Measurements from ENCODE around the gene ELFN1. TPM values are rescaled to one million over a fixed set of nuclear protein-coding genes. Genes with fewer than 3 reads are reported as not detected.

Gene ELFN1
- total RNA-seq, 1 donor from 2014 or later: 2.2 TPM

DNA sequence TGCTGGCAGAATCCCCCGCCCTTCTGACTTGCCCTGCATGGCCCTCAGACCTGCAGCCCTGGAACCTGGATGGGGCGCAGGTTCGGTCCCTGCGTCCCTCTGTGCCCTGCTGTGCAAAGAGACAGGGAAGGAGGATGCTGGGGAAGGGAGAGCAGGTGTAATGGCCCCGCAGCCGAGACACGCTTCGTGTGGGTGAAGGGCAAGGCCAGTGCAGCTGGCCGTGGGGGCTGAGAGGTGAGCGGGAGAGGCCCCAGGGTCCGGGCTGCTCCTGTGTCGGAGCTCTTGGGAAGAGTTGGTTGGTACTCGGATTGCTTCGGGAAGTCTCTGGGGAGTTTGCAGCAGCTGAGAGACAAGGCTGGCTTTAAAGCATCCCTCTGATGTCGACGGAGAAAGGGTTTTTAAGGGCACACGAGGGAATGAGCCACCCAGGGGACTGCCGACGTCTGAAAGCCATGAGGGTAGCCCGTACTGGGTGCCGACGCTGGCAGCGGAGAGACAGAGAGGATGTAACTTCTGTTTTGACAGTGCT lies 6.5 kb downstream of the ELFN1 start:
- Histone ChIP-seq H3K27me3 (no peaks in the 10 kb centered on the region), H3K36me3 (no peaks in the 10 kb centered on the region), H3K9me3 (no peaks in the 10 kb centered on the region), H3K4me1 (no peaks in the 10 kb centered on the region), H3K4me3 (no peak overlapping the region), H3K27ac (no peak overlapping the region)
- no peak for DNase-seq (ENCODE audit: extremely low spot score in 2 of 2)
- intact Hi-C loops (cut with DNase I): no loop called here
- TF ChIP-seq POLR2A (IDR thresholded peaks at IDR 0.05) (no peak), POLR2AphosphoS5 (IDR thresholded peaks at IDR 0.05; ENCODE audit: insufficient read depth in 1 of 2, low read depth in 1 of 2) (no peak)
- TF ChIP-seq, protein P1, sequence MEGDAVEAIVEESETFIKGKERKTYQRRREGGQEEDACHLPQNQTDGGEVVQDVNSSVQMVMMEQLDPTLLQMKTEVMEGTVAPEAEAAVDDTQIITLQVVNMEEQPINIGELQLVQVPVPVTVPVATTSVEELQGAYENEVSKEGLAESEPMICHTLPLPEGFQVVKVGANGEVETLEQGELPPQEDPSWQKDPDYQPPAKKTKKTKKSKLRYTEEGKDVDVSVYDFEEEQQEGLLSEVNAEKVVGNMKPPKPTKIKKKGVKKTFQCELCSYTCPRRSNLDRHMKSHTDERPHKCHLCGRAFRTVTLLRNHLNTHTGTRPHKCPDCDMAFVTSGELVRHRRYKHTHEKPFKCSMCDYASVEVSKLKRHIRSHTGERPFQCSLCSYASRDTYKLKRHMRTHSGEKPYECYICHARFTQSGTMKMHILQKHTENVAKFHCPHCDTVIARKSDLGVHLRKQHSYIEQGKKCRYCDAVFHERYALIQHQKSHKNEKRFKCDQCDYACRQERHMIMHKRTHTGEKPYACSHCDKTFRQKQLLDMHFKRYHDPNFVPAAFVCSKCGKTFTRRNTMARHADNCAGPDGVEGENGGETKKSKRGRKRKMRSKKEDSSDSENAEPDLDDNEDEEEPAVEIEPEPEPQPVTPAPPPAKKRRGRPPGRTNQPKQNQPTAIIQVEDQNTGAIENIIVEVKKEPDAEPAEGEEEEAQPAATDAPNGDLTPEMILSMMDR (IDR thresholded peaks at IDR 0.05): no peak

DNA sequence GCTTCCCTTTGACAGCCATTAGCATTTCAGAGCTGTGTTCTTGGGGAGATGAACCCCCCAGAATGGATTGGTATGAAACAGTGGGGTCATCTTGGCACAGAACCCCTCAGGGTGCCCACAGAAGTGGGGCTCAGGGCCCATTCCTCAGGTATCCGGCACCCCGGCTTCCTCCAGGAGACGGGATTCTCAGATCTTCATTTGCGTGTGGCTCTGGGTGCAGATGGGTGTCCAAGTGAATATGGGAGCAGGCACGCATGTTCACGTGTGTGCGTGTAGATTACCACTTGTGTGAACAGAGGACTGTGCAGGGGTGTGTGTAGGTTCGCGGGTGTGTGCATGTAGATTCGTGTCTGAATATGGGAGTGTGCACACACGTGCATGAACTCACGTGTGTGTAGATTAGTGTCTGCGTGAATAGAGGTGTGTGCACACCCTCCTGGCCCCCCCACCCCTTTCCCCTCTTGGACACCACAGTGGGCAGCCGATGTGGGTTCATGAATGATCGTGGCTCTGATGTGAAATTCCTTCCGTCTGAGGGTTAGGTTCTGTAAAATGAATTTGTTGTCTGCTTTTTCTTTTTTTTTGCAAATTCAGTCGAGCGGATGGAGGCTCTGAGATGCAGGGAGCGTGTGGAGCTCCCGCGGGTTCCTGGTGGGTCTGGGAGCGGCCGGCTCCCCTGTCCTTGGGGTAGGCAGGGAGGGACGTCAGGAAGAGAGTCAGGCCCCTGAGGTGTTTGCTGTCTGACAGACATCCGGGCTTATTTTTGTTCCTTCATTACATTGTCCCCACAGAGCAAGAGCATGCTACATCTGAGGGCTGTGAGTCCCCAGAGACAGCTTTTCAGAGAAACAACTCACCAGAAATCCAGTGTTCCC lies 7.4 kb downstream of the ELFN1 start:
- H3K36me3 ChIP-seq: no peaks in the 10 kb centered on the region
- H3K27ac ChIP-seq: no peak overlapping the region
- no peaks in the 10 kb centered on the region for H3K27me3 ChIP-seq
- intact Hi-C loops (cut with DNase I): no loop called here
- TF ChIP-seq, protein P1 (IDR thresholded peaks at IDR 0.05): no peak
- TF ChIP-seq POLR2A (IDR thresholded peaks at IDR 0.05): no peak
- TF ChIP-seq POLR2AphosphoS5 (IDR thresholded peaks at IDR 0.05; ENCODE audit: insufficient read depth in 1 of 2, low read depth in 1 of 2): no peak
- no peaks in the 10 kb centered on the region for H3K4me1 ChIP-seq
- no peak overlapping the region for H3K4me3 ChIP-seq
- no peaks in the 10 kb centered on the region for H3K9me3 ChIP-seq
- DNase-seq (ENCODE audit: extremely low spot score in 2 of 2): no peak

DNA sequence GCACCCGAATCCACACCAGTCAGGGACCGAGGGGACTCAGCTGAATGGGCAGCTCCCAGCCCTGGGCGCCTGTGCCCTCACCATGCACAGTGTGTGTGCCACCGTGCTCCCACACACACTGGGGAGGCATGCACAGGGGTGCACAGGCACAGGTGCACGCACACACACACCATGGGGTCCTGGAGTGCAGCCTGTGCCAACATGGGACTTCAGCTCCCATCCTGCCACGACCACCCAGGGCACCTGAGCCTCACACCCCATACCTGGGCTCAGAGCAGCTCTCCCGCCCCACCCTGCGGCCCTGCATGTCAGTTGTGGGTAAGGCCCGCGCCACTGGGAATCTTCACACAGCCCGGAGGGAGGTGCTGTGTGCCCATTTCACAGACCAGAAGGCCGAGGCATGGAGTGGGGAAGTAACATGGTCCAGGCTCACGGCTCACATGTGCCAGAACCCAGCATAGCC lies 8.0 kb downstream of the ELFN1 start:
- Histone ChIP-seq H3K9me3 (no peaks in the 10 kb centered on the region), H3K27me3 (no peaks in the 10 kb centered on the region)
- no peak for DNase-seq (ENCODE audit: extremely low spot score in 2 of 2)

DNA sequence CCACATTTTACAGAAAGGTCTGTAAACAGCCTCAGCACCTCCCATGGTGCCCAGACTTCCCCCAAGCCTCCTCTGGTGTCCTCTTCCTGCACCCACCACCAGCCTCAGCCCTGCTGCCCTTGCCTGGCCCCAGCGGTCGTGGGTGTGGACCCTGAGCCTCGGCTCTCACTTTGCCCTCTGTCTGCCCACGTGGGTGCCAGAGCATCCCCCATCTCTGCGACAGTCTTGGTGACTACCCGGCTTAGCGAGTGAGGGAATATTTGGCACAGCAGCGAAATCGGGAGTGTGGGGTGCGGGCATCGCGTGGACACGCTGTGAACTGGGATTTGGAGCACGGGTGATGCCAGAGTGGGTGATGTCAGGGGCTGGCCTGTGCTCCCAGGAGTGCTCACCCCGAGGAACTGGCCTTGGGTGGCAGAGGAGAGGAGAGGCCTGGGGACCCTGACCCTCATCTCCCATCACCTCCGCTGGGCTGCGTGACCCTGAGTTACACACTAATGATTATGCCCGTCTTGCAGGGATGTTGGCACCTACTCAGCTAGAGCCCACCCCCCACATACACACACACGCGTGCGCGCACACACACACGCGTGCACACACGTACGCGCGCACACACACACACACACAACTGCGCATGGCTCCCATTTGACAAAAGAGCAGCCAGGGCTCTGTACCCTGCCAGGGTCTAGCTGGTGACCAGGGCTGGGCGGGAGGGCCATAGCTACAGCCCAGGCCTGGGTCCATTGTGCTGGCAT lies 8.7 kb downstream of the ELFN1 start:
- TF ChIP-seq, protein P1 (IDR thresholded peaks at IDR 0.05): no peak
- no peak for TF ChIP-seq POLR2A (IDR thresholded peaks at IDR 0.05)
- TF ChIP-seq POLR2AphosphoS5 (IDR thresholded peaks at IDR 0.05; ENCODE audit: insufficient read depth in 1 of 2, low read depth in 1 of 2): no peak
- intact Hi-C loops (cut with DNase I): no loop called here
- no peaks in the 10 kb centered on the region for H3K36me3 ChIP-seq
- no peak overlapping the region for H3K4me3 ChIP-seq
- no peak overlapping the region for H3K27ac ChIP-seq
- H3K4me1 ChIP-seq: no peaks in the 10 kb centered on the region
- H3K9me3 ChIP-seq: peaks cover 2% of the 10 kb centered on the region
- no peak for DNase-seq (ENCODE audit: extremely low spot score in 2 of 2)
- H3K27me3 ChIP-seq: no peaks in the 10 kb centered on the region

More for the DNA sequence above, 8.0 kb downstream of the ELFN1 start:
- Histone ChIP-seq H3K36me3 (no peaks in the 10 kb centered on the region), H3K4me1 (no peaks in the 10 kb centered on the region), H3K27ac (no peak overlapping the region), H3K4me3 (no peak overlapping the region)
- TF ChIP-seq, protein P1 (IDR thresholded peaks at IDR 0.05): no peak
- TF ChIP-seq POLR2A (IDR thresholded peaks at IDR 0.05): no peak
- TF ChIP-seq POLR2AphosphoS5 (IDR thresholded peaks at IDR 0.05; ENCODE audit: insufficient read depth in 1 of 2, low read depth in 1 of 2): no peak
- intact Hi-C loops (cut with DNase I): no loop called here
